ENCODE results near the gene EPHB2.

EPHB2 gene

GRCh38 chr1:22870201-22870871 lies 159.7 kb downstream of the EPHB2 start:
- H3K36me3 ChIP-seq (ENCODE audit: insufficient read depth, low read length) = no peaks in the 10 kb centered on the region
- H3K9me3 ChIP-seq (ENCODE audit: low read depth, low read length) = no peaks in the 10 kb centered on the region
- no peak overlapping the region for H3K27ac ChIP-seq
- TF ChIP-seq FOXP2 (optimal IDR thresholded peaks at IDR 0.05; ENCODE audit: control extremely low read depth, extremely low read length, insufficient read depth) (no peak), EZH2 (IDR thresholded peaks at IDR 0.05) (no peak)
- H3K4me3 ChIP-seq = no peak overlapping the region
- no peak for DNase-seq (ENCODE audit: low read depth, low spot score)
- H3K9ac ChIP-seq (ENCODE audit: insufficient read length) = no peak overlapping the region

GRCh38 chr1:22872981-22873664 lies 162.5 kb downstream of the EPHB2 start:
- Histone ChIP-seq H3K36me3 (ENCODE audit: insufficient read depth, low read length) (no peaks in the 10 kb centered on the region), H3K4me3 (no peak overlapping the region), H3K27ac (no peak overlapping the region), H3K9me3 (ENCODE audit: low read depth, low read length) (no peaks in the 10 kb centered on the region), H3K9ac (ENCODE audit: insufficient read length) (no peak overlapping the region)
- DNase-seq (ENCODE audit: low read depth, low spot score) = no peak
- no peak for TF ChIP-seq EZH2 (IDR thresholded peaks at IDR 0.05)

DNA sequence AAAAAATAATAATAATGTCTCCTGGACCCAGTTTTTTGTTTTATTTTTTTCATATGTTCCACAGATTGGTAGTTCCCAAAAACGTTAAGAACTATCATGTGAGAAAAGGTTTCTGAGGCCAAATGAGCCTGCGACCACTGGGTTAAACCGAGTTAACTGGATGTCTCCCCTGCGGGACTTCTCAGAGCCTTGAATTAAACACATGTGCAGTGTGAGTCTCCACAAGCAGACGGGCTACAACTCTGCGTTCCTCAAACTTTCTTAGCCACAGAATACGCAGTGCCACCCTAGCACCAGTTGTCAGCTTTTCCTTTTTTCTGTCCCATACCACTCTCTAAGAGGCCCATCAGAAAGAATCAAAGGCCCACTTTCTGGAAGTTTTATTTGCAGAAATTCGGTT lies 164.1 kb downstream of the EPHB2 start:
- Histone ChIP-seq H3K36me3 (ENCODE audit: insufficient read depth, low read length) (no peaks in the 10 kb centered on the region), H3K4me3 (no peak overlapping the region), H3K9ac (ENCODE audit: insufficient read length) (no peak overlapping the region), H3K27ac (no peak overlapping the region), H3K9me3 (ENCODE audit: low read depth, low read length) (no peaks in the 10 kb centered on the region)
- no peak for DNase-seq (ENCODE audit: low read depth, low spot score)
- TF ChIP-seq FOXP2 (optimal IDR thresholded peaks at IDR 0.05; ENCODE audit: control extremely low read depth, extremely low read length, insufficient read depth) (no peak), EZH2 (IDR thresholded peaks at IDR 0.05) (no peak), POLR2AphosphoS5 (IDR thresholded peaks at IDR 0.05; ENCODE audit: borderline replicate concordance, low read depth, low read length) (no peak)

DNA sequence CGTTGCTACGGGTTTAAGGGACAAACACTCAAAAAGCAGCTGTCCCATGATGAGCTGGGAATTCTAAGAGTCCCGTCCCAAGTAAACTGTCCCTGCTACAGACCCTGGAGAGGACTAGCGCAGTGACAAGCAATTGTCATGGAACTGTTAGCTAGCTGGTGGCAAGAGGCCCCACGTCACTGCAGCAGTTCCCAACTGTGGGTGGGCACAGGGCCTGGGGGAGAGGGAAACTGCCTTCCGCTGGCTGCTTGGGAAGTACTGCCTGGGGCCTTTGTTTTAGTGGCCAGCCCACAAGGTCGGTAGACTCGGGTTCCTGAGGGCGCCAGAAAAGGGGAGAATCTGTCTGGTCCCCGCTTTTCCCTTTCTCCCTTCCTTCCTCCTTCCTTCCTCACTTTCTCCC lies 164.6 kb downstream of the EPHB2 start:
- no peaks in the 10 kb centered on the region for H3K9me3 ChIP-seq (ENCODE audit: low read depth, low read length)
- no peak overlapping the region for H3K4me3 ChIP-seq
- no peaks in the 10 kb centered on the region for H3K36me3 ChIP-seq (ENCODE audit: insufficient read depth, low read length)
- H3K27ac ChIP-seq = no peak overlapping the region
- H3K9ac ChIP-seq (ENCODE audit: insufficient read length) = no peak overlapping the region
- no peak for DNase-seq (ENCODE audit: low read depth, low spot score)
- TF ChIP-seq FOXP2 (optimal IDR thresholded peaks at IDR 0.05; ENCODE audit: control extremely low read depth, extremely low read length, insufficient read depth) (no peak), POLR2AphosphoS5 (IDR thresholded peaks at IDR 0.05; ENCODE audit: borderline replicate concordance, low read depth, low read length) (no peak), EZH2 (IDR thresholded peaks at IDR 0.05) (no peak)

DNA sequence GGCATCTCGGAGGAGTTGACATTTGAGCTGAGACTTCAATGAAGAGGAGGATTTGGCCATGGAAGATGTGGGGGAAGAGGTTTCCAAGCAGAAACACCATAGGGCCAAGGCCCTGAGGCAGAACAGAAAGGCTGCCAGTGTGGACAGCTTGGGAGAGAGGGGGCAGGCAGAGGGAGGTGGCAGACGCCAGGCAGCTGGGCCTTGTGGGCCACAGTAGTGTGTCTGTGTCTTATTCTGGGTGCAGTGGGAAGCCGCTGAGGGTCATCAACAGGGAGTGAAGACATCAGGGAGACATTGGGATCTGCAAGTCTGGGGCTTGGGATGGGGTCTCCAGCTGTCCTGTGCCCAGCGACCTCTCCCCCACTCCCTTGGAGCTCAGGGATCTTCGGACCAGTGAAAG lies 165.2 kb downstream of the EPHB2 start:
- Histone ChIP-seq H3K27ac (no peak overlapping the region), H3K9ac (ENCODE audit: insufficient read length) (no peak overlapping the region), H3K36me3 (ENCODE audit: insufficient read depth, low read length) (no peaks in the 10 kb centered on the region), H3K9me3 (ENCODE audit: low read depth, low read length) (no peaks in the 10 kb centered on the region), H3K4me3 (no peak overlapping the region)
- DNase-seq (ENCODE audit: low read depth, low spot score) = no peak
- TF ChIP-seq EZH2 (IDR thresholded peaks at IDR 0.05) (no peak), POLR2AphosphoS5 (IDR thresholded peaks at IDR 0.05; ENCODE audit: borderline replicate concordance, low read depth, low read length) (no peak), FOXP2 (optimal IDR thresholded peaks at IDR 0.05; ENCODE audit: control extremely low read depth, extremely low read length, insufficient read depth) (no peak)

GRCh38 chr1:22876359-22877111 lies 165.9 kb downstream of the EPHB2 start:
- DNase-seq (ENCODE audit: low read depth, low spot score) = no peak
- no peaks in the 10 kb centered on the region for H3K9me3 ChIP-seq (ENCODE audit: low read depth, low read length)
- H3K4me3 ChIP-seq = no peak overlapping the region
- H3K9ac ChIP-seq (ENCODE audit: insufficient read length) = no peak overlapping the region
- TF ChIP-seq EZH2 (IDR thresholded peaks at IDR 0.05) (no peak), FOXP2 (optimal IDR thresholded peaks at IDR 0.05; ENCODE audit: control extremely low read depth, extremely low read length, insufficient read depth) (no peak), POLR2AphosphoS5 (IDR thresholded peaks at IDR 0.05; ENCODE audit: borderline replicate concordance, low read depth, low read length) (no peak)
- H3K36me3 ChIP-seq (ENCODE audit: insufficient read depth, low read length) = no peaks in the 10 kb centered on the region
- no peak overlapping the region for H3K27ac ChIP-seq

- no peak for DNase-seq (ENCODE audit: low read depth, low spot score)
- Histone ChIP-seq H3K9ac (ENCODE audit: insufficient read length) (no peak overlapping the region), H3K4me3 (no peak overlapping the region), H3K27ac (no peak overlapping the region), H3K36me3 (ENCODE audit: insufficient read depth, low read length) (no peaks in the 10 kb centered on the region), H3K9me3 (ENCODE audit: low read depth, low read length) (no peaks in the 10 kb centered on the region)
- TF ChIP-seq POLR2AphosphoS5 (IDR thresholded peaks at IDR 0.05; ENCODE audit: borderline replicate concordance, low read depth, low read length) (no peak), FOXP2 (optimal IDR thresholded peaks at IDR 0.05; ENCODE audit: control extremely low read depth, extremely low read length, insufficient read depth) (no peak), EZH2 (IDR thresholded peaks at IDR 0.05) (no peak)
Observed at GRCh38 chr1:22877112-22877915, 166.7 kb downstream of the EPHB2 start.

GRCh38 chr1:22877980-22878379 lies 167.3 kb downstream of the EPHB2 start:
- H3K9me3 ChIP-seq (ENCODE audit: low read depth, low read length) = no peaks in the 10 kb centered on the region
- no peak for DNase-seq (ENCODE audit: low read depth, low spot score)
- H3K36me3 ChIP-seq (ENCODE audit: insufficient read depth, low read length) = no peaks in the 10 kb centered on the region
- no peak overlapping the region for H3K27ac ChIP-seq
- no peak overlapping the region for H3K4me3 ChIP-seq
- TF ChIP-seq EZH2 (IDR thresholded peaks at IDR 0.05) (no peak), POLR2AphosphoS5 (IDR thresholded peaks at IDR 0.05; ENCODE audit: borderline replicate concordance, low read depth, low read length) (no peak), FOXP2 (optimal IDR thresholded peaks at IDR 0.05; ENCODE audit: control extremely low read depth, extremely low read length, insufficient read depth) (no peak)
- H3K9ac ChIP-seq (ENCODE audit: insufficient read length) = no peak overlapping the region

All from SK-N-MC (cell line).